Measurements from ENCODE around the gene BICRA. TPM values are rescaled to one million over a fixed set of nuclear protein-coding genes. Genes with fewer than 3 reads are reported as not detected.

BICRA gene
- total and polyA plus RNA-seq, 4 donors, result 6.1 to 16.1 (median 6.7) TPM

DNA sequence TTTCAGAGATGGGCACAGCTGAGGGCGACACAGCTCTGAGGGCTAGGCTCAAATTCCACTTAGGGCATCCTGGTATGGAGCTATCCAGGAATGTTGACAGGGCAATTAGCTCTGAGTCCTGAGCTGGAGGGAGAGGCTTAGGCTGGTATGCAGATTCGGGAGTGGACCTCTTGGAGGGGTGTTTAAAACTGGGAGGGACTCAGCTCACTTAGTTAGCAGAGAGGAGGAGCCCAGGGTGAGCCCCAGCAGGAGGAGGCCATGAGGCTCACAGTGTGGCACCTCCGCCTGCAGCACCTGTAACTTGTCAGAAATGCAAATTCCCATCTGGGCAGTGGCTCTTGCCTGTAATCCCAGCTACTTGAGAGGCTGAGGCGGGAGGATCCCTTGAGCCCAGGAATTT lies 126.2 kb downstream of the BICRA start:
- Histone ChIP-seq H3K4me1 (ENCODE audit: control insufficient read depth in 5 of 5, insufficient read depth in 5 of 5, low read length in 5 of 5) (no peaks in the 10 kb centered on the region), H3K4me3 (no peak overlapping the region), H3K9ac (ENCODE audit: insufficient read depth in 1 of 2, low read length in 2 of 2) (no peak overlapping the region), H3K27me3 (ENCODE audit: control insufficient read depth in 3 of 3, insufficient read depth in 3 of 3, low read length in 2 of 3) (no peaks in the 10 kb centered on the region), H3K27ac (ENCODE audit: low read depth in 1 of 2, low read length in 1 of 2) (no peak overlapping the region), H3K9me3 (ENCODE audit: control insufficient read depth in 4 of 4, insufficient read depth in 3 of 4, low read length in 3 of 4) (peaks cover 0 to 2% (median 0%) of the 10 kb centered on the region in 4 donors), H3K36me3 (ENCODE audit: control insufficient read depth in 4 of 4, insufficient read depth in 4 of 4, low read length in 4 of 4) (peaks cover 0 to 33% (median 21%) of the 10 kb centered on the region in 4 donors)
- TF ChIP-seq, protein P1, sequence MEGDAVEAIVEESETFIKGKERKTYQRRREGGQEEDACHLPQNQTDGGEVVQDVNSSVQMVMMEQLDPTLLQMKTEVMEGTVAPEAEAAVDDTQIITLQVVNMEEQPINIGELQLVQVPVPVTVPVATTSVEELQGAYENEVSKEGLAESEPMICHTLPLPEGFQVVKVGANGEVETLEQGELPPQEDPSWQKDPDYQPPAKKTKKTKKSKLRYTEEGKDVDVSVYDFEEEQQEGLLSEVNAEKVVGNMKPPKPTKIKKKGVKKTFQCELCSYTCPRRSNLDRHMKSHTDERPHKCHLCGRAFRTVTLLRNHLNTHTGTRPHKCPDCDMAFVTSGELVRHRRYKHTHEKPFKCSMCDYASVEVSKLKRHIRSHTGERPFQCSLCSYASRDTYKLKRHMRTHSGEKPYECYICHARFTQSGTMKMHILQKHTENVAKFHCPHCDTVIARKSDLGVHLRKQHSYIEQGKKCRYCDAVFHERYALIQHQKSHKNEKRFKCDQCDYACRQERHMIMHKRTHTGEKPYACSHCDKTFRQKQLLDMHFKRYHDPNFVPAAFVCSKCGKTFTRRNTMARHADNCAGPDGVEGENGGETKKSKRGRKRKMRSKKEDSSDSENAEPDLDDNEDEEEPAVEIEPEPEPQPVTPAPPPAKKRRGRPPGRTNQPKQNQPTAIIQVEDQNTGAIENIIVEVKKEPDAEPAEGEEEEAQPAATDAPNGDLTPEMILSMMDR (IDR thresholded peaks at IDR 0.05; ENCODE audit: control extremely low read depth, extremely low read depth), result no peak
- no peak for DNase-seq
- no peak for ATAC-seq (ENCODE audit: insufficient read depth, low FRiP score)
- WGBS, 2 donors, result 77 to 88% methylated on average over 4 of the region's 4 CpGs

DNA sequence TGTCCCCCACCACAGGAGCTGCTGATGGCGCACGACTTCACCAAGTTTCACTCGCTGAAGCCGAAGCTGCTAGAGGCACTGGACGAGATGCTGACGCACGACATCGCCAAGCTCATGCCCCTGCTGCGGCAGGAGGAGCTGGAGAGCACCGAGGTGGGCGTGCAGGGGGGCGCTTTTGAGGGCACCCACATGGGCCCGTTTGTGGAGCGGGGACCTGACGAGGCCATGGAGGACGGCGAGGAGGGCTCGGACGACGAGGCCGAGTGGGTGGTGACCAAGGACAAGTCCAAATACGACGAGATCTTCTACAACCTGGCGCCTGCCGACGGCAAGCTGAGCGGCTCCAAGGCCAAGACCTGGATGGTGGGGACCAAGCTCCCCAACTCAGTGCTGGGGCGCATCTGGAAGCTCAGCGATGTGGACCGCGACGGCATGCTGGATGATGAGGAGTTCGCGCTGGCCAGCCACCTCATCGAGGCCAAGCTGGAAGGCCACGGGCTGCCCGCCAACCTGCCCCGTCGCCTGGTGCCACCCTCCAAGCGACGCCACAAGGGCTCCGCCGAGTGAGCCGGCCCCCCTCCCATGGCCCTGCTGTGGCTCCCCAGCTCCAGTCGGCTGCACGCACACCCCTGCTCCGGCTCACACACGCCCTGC lies 132.1 kb downstream of the BICRA start:
- Histone ChIP-seq H3K27ac (ENCODE audit: low read depth in 1 of 2, low read length in 1 of 2) (peak overlapping the region in 1 of 2 donors; percentile 26), H3K27me3 (ENCODE audit: control insufficient read depth in 3 of 3, insufficient read depth in 3 of 3, low read length in 2 of 3) (no peaks in the 10 kb centered on the region), H3K4me1 (ENCODE audit: control insufficient read depth in 5 of 5, insufficient read depth in 5 of 5, low read length in 5 of 5) (peaks cover 4 to 23% (median 9%) of the 10 kb centered on the region in 5 donors), H3K9ac (ENCODE audit: insufficient read depth in 1 of 2, low read length in 2 of 2) (no peak overlapping the region), H3K36me3 (ENCODE audit: control insufficient read depth in 4 of 4, insufficient read depth in 4 of 4, low read length in 4 of 4) (peaks cover 0 to 34% (median 19%) of the 10 kb centered on the region in 4 donors), H3K4me3 (no peak overlapping the region), H3K9me3 (ENCODE audit: control insufficient read depth in 4 of 4, insufficient read depth in 3 of 4, low read length in 3 of 4) (peaks cover 0 to 4% (median 0%) of the 10 kb centered on the region in 4 donors)
- ATAC-seq (ENCODE audit: insufficient read depth, low FRiP score) (no peak), DNase-seq (no peak)
- WGBS, 2 donors, result 93% methylated on average over 48 of the region's 48 CpGs
- TF ChIP-seq, protein P1 (IDR thresholded peaks at IDR 0.05; ENCODE audit: control extremely low read depth, extremely low read depth), result no peak

DNA sequence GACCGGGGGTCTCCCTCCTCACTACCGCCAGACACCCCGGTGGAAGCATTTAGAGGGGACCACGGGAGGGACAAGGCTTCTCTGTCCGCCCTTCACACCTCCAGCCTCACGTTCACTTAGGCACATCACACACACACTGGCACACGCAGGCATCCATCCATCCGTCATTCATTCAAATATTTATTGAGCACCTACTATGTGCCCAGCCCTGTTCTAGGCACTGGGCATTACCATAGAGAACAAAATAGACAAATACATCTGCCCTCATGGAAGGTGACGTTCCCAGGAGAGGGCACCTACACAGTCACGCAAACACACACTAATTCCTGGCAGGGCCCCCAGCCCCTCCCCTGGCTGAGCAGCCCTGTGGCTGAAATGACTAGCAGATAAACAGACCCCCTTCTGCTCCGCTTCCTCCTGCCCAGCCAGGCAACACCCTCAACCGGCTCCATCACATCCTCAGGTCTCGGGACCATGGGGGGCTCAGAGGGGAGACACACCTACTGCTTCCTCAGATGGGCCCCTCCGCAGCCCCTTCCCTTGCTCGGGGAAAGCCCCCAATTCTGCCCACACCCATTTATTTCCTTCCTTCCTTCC lies 132.7 kb downstream of the BICRA start:
- no peaks in the 10 kb centered on the region for H3K27me3 ChIP-seq (ENCODE audit: control insufficient read depth in 3 of 3, insufficient read depth in 3 of 3, low read length in 2 of 3)
- DNase-seq (no peak), ATAC-seq (ENCODE audit: insufficient read depth, low FRiP score) (no peak)
- peaks cover 5 to 23% (median 9%) of the 10 kb centered on the region in 5 donors for H3K4me1 ChIP-seq (ENCODE audit: control insufficient read depth in 5 of 5, insufficient read depth in 5 of 5, low read length in 5 of 5)
- 72 to 77% methylated on average over 15 of the region's 15 CpGs for WGBS, 2 donors
- no peak overlapping the region for H3K4me3 ChIP-seq
- H3K27ac ChIP-seq (ENCODE audit: low read depth in 1 of 2, low read length in 1 of 2), result peak overlapping the region; percentile 55 to 70
- H3K9me3 ChIP-seq (ENCODE audit: control insufficient read depth in 4 of 4, insufficient read depth in 3 of 4, low read length in 3 of 4), result peaks cover 0 to 4% (median 0%) of the 10 kb centered on the region in 4 donors
- TF ChIP-seq, protein P1 (IDR thresholded peaks at IDR 0.05; ENCODE audit: control extremely low read depth, extremely low read depth), result no peak
- H3K9ac ChIP-seq (ENCODE audit: insufficient read depth in 1 of 2, low read length in 2 of 2), result no peak overlapping the region
- H3K36me3 ChIP-seq (ENCODE audit: control insufficient read depth in 4 of 4, insufficient read depth in 4 of 4, low read length in 4 of 4), result peaks cover 0 to 29% (median 13%) of the 10 kb centered on the region in 4 donors
